H1 (cell line): ENCODE measurements around the gene BTRC. TPM values are rescaled to one million over a fixed set of nuclear protein-coding genes. Genes with fewer than 3 reads are reported as not detected.

Experiments
- CTCF ChIA-PET: fragments of 300-600 bp; sonication (Branson Sonifier 250); formaldehyde crosslinking; loops from one replicate; lab custom pipeline; 2021; ENCODE audit not compliant: partially characterized antibody; lab: Charles Lee
- POLR2A ChIA-PET: fragments of 300-600 bp; sonication (Branson Sonifier 250); formaldehyde crosslinking; loops from one replicate; lab custom pipeline; 2021; ENCODE audit warnings: inconsistent platforms; ENCODE audit not compliant: partially characterized antibody; lab: Charles Lee
- DNase-seq, 2 experiments: peaks; one replicate each; pipeline versions ENCODE4 v3.0.0 to v3.0.0-alpha.2; 2010 to 2022; ENCODE audit warnings: low spot score in 2 of 2, low read depth in 1 of 2, mixed read lengths in 1 of 2
- FAIRE-seq: peaks from 2 replicates; lab custom pipeline; 2011; peaks lifted over from hg19 to GRCh38; lab: Jason Lieb, UNC
- H2AFZ ChIP-seq: 2 replicates; pipeline ENCODE4 v1.8.1; 2012; ENCODE audit warnings: low read length, inconsistent platforms
- H2AK5ac ChIP-seq: 2 replicates; pipeline ENCODE4 v1.6.1; 2013; ENCODE audit warnings: low read depth, low read length
- H2BK120ac ChIP-seq: replicated peaks from 2 replicates; pipeline ENCODE3; 2013; ENCODE audit warnings: low read depth, low read length, inconsistent platforms
- H2BK12ac ChIP-seq: 2 replicates; pipeline ENCODE4 v1.6.1; 2013; ENCODE audit warnings: low read depth, low read length
- H2BK15ac ChIP-seq: 2 replicates; pipeline ENCODE4 v1.6.1; 2013; ENCODE audit warnings: low read length
- H2BK20ac ChIP-seq: 2 replicates; pipeline ENCODE4 v1.6.1; 2013; ENCODE audit warnings: low read length
- H2BK5ac ChIP-seq: 2 replicates; pipeline ENCODE4 v1.6.1; 2013; ENCODE audit warnings: low read depth, low read length
- H3K14ac ChIP-seq: 2 replicates; pipeline ENCODE4 v1.6.1; 2013; ENCODE audit warnings: inconsistent platforms; ENCODE audit not compliant: insufficient read length
- H3K18ac ChIP-seq: 2 replicates; pipeline ENCODE4 v1.6.1; 2013; ENCODE audit warnings: low read length; ENCODE audit errors: extremely low read depth
- H3K23ac ChIP-seq: 2 replicates; pipeline ENCODE4 v1.6.1; 2013; ENCODE audit warnings: inconsistent platforms; ENCODE audit not compliant: insufficient read length
- H3K23me2 ChIP-seq: 2 replicates; pipeline ENCODE4 v1.6.1; 2013; ENCODE audit warnings: low read depth, low read length
- H3K27ac ChIP-seq: 2 replicates; pipeline ENCODE4 v1.6.1; 2011; ENCODE audit warnings: low read depth, low read length, inconsistent platforms
- H3K27me3 ChIP-seq, 4 experiments: replicated peaks in 1 of 4; 1 replicate in 1 of 4; 2 replicates in 3 of 4; pipeline versions ENCODE4 v1.6.1 to v1.8.1; 2011 to 2013; ENCODE audit warnings: low read length in 3 of 4, mild to moderate bottlenecking in 3 of 4, inconsistent platforms in 2 of 4, mixed read lengths in 2 of 4, moderate library complexity in 1 of 4; ENCODE audit not compliant: control insufficient read depth in 3 of 4, insufficient read depth in 3 of 4; ENCODE audit errors: extremely low read depth in 1 of 4
- H3K36me3 ChIP-seq, 4 experiments: 2 replicates each; pipeline versions ENCODE4 v1.6.1 to v1.8.1; 2011 to 2013; ENCODE audit warnings: mild to moderate bottlenecking in 4 of 4, low read length in 3 of 4, moderate library complexity in 2 of 4, control low read depth in 1 of 4, inconsistent platforms in 1 of 4; ENCODE audit not compliant: insufficient read depth in 4 of 4, control insufficient read depth in 2 of 4
- H3K4ac ChIP-seq: replicated peaks from 2 replicates; pipeline ENCODE3; 2013; ENCODE audit warnings: low read length, low read depth, mixed read lengths, inconsistent platforms; ENCODE audit not compliant: insufficient read length
- H3K4me1 ChIP-seq, 4 experiments: replicated peaks in 1 of 4; 1 replicate in 1 of 4; 2 replicates in 3 of 4; pipeline versions ENCODE4 v1.6.1 to v1.8.1; 2011 to 2013; ENCODE audit warnings: low read length in 3 of 4, inconsistent platforms in 2 of 4, mixed read lengths in 1 of 4; ENCODE audit not compliant: insufficient read depth in 4 of 4, control insufficient read depth in 3 of 4
- H3K4me2 ChIP-seq, 2 experiments: 2 replicates each; pipeline versions ENCODE4 v1.6.1 to v1.8.1; 2011 to 2013; ENCODE audit warnings: low read depth in 2 of 2, low read length in 2 of 2, control low read depth in 1 of 2, inconsistent platforms in 1 of 2, mild to moderate bottlenecking in 1 of 2; ENCODE audit not compliant: insufficient read depth in 1 of 2
- H3K4me3 ChIP-seq, 4 experiments: fragments of 200-600, 300-600 bp in 1 of 4; sonication (generic), shearing (Covaris generic), sonication (Bioruptor Twin) in 1 of 4; 2 replicates each; pipeline versions ENCODE4 v1.5.1 to v1.8.1; 2011 to 2016; ENCODE audit warnings: low read length in 4 of 4, low read depth in 3 of 4, control low read depth in 2 of 4, inconsistent platforms in 2 of 4, mild to moderate bottlenecking in 2 of 4, mixed read lengths in 1 of 4, moderate library complexity in 1 of 4; ENCODE audit not compliant: insufficient read depth in 2 of 4; ENCODE audit errors: extremely low read depth in 1 of 4
- H3K56ac ChIP-seq: replicated peaks from 2 replicates; pipeline ENCODE3; 2013; ENCODE audit warnings: low read depth, mild to moderate bottlenecking, mixed read lengths, low read length, inconsistent platforms; ENCODE audit not compliant: insufficient read length
- H3K79me1 ChIP-seq: 2 replicates; pipeline ENCODE4 v1.6.1; 2013; ENCODE audit warnings: low read depth, low read length, control low read depth
- H3K79me2 ChIP-seq, 2 experiments: 2 replicates each; pipeline versions ENCODE4 v1.6.1 to v1.8.1; 2012 to 2013; ENCODE audit warnings: low read length in 2 of 2, mild to moderate bottlenecking in 2 of 2, inconsistent platforms in 1 of 2; ENCODE audit not compliant: insufficient read depth in 2 of 2, control insufficient read depth in 1 of 2
- H3K9ac ChIP-seq, 4 experiments: replicated peaks in 1 of 4; 1 replicate in 1 of 4; 2 replicates in 3 of 4; pipeline versions ENCODE4 v1.6.1 to v1.8.1; 2011 to 2013; ENCODE audit warnings: low read depth in 3 of 4, low read length in 3 of 4, control low read depth in 2 of 4, mild to moderate bottlenecking in 2 of 4, moderate library complexity in 2 of 4, inconsistent platforms in 1 of 4; ENCODE audit errors: extremely low read depth in 1 of 4
- H3K9me3 ChIP-seq, 2 experiments: 2 replicates each; pipeline versions ENCODE4 v1.6.1 to v1.8.1; 2012 to 2013; ENCODE audit warnings: mild to moderate bottlenecking in 2 of 2, moderate library complexity in 2 of 2, control low read depth in 1 of 2, inconsistent platforms in 1 of 2, low read depth in 1 of 2, low read length in 1 of 2, mixed read lengths in 1 of 2; ENCODE audit not compliant: insufficient read depth in 2 of 2
- H4K20me1 ChIP-seq, 2 experiments: replicated peaks in 1 of 2; 2 replicates each; pipeline versions ENCODE3 to v1.8.1; 2011 to 2013; ENCODE audit warnings: inconsistent platforms in 2 of 2, low read length in 2 of 2, mild to moderate bottlenecking in 1 of 2; ENCODE audit not compliant: insufficient read depth in 2 of 2, control insufficient read depth in 1 of 2
- H4K5ac ChIP-seq: 2 replicates; pipeline ENCODE4 v1.6.1; 2013; ENCODE audit warnings: low read length, low read depth, mixed read lengths, inconsistent platforms; ENCODE audit not compliant: insufficient read length
- H4K8ac ChIP-seq: 2 replicates; pipeline ENCODE4 v1.8.0; 2013; ENCODE audit warnings: mild to moderate bottlenecking, moderate library complexity, low read length, inconsistent platforms; ENCODE audit not compliant: insufficient read depth; ENCODE audit errors: extremely low read depth
- H4K91ac ChIP-seq: replicated peaks from 2 replicates; pipeline ENCODE3; 2013; ENCODE audit warnings: low read length, mixed read lengths, inconsistent platforms; ENCODE audit not compliant: insufficient read length
- CREB1 ChIP-seq: IDR thresholded peaks from 2 replicates; pipeline ENCODE4 v1.6.1; 2012; ENCODE audit warnings: inconsistent platforms
- GABPA ChIP-seq: IDR thresholded peaks from 2 replicates; pipeline ENCODE4 v1.6.1; 2011; ENCODE audit warnings: mild to moderate bottlenecking, low read length, moderate library complexity, borderline replicate concordance; ENCODE audit not compliant: insufficient read depth
- JUND ChIP-seq: IDR thresholded peaks from 2 replicates; pipeline ENCODE4 v1.6.1; 2011; ENCODE audit warnings: mild to moderate bottlenecking, improper control_type of control experiment, low read length
- NRF1 ChIP-seq: IDR thresholded peaks from 2 replicates; pipeline ENCODE4 v1.6.1; 2011; ENCODE audit warnings: mild to moderate bottlenecking, low read depth, low read length, improper control_type of control experiment
- SP2 ChIP-seq: IDR thresholded peaks from 2 replicates; pipeline ENCODE4 v1.6.1; 2012; ENCODE audit warnings: mild to moderate bottlenecking, low read length, inconsistent platforms
- WGBS, 2 experiments: shearing (Covaris generic) in 1 of 2; methylation state at CpG; one replicate each; pipeline versions ENCODE4 v1.1.6 to v1.1.7; 2013 to 2015; ENCODE audit warnings: low lambda C conversion rate in 2 of 2, mixed read lengths in 2 of 2, inconsistent platforms in 1 of 2, low coverage in 1 of 2, missing lambda C conversion rate in 1 of 2; ENCODE audit not compliant: insufficient replicate concordance in 2 of 2, insufficient coverage in 1 of 2, insufficient read length in 1 of 2; ENCODE audit errors: extremely low coverage in 1 of 2, missing lambda C conversion rate in 1 of 2; 5-methylcytosine and 5-hydroxymethylcytosine counted together
- polyA plus RNA-seq, 7 experiments: library from polyadenylated mRNA; depleted of rRNA in 3 of 7; stranded (reverse) in 5 of 7; unstranded in 2 of 7; fragments of >200 nt in 5 of 7; fragments of 200-250 nt in 2 of 7; gene quantifications; 1 replicate in 5 of 7; 2 replicates in 1 of 7; 4 replicates in 1 of 7; pipeline versions ENCODE4 v1.2.1 to v1.2.3, GENCODE V29; 2011 to 2013; ENCODE audit warnings: missing spikeins in 2 of 7, mixed read lengths in 2 of 7
- total RNA-seq: library from RNA; stranded (reverse); fragmentation: NEBNext Ultra II Directional; extraction: Animal tissue kit (Norgen Biotek cat#: 25700); gene quantifications from 2 replicates; pipeline ENCODE4 v1.2.1, GENCODE V29; 2021

The BTRC gene
- total and polyA plus RNA-seq, 2 of the 8 experiments (the other 6 are each of a cell fraction or from before 2014, with no cell fraction given): 9.9 to 24.7 TPM

DNA sequence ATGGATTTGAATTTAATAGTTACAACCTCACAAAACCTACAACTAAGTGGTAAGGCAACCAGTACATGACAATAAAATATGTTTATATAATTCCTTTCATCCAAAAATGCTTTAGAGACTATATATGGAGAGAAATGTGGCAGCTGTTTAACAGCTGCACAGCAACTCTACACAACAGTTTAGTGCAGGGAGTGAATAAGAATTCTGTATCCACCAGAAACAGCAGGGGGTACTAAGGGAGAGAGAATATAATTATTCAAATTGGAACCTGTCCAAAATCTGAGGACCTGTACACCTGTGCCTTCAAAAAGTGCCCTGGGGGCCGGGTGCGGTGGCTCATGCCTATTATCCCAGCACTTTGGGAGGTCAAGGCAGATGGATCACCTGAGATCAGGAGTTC is 184.5 kb downstream of the BTRC start:
- Histone ChIP-seq H3K9me3 (no peaks in the 10 kb centered on the region), H2BK15ac (no peak overlapping the region), H2BK20ac (no peak overlapping the region), H3K27me3 (no peaks in the 10 kb centered on the region), H3K79me2 (no peaks in the 10 kb centered on the region), H3K36me3 (peaks cover 0 to 7% (median 1%) of the 10 kb centered on the region in 4 experiments; a peak in 1 of 8 replicates), H3K4ac (no peak overlapping the region), H2BK12ac (no peak overlapping the region), H3K18ac (no peak overlapping the region), H4K91ac (no peak overlapping the region), H4K5ac (no peak overlapping the region), H2BK5ac (no peak overlapping the region), H3K4me1 (no peaks in the 10 kb centered on the region), H3K9ac (no peak overlapping the region), H3K23me2 (no peaks in the 10 kb centered on the region), H3K4me2 (no peak overlapping the region), H3K56ac (no peak overlapping the region), H3K23ac (no peak overlapping the region), H2AFZ (no peak overlapping the region), H3K4me3 (no peak overlapping the region), H3K14ac (no peak overlapping the region), H4K8ac (no peak overlapping the region), H2BK120ac (no peak overlapping the region), H3K79me1 (no peaks in the 10 kb centered on the region), H4K20me1 (no peaks in the 10 kb centered on the region), H3K27ac (no peak overlapping the region), H2AK5ac (no peak overlapping the region)
- FAIRE-seq (no peak), DNase-seq (no peak)
- ChIA-PET POLR2A (interaction anchor here (0.8 kb wide), 1 partner anchor 325 kb away, joined by 3 read pairs; no protein-coding TSS in a partner anchor), CTCF (interaction anchor here (1.2 to 10.1 kb wide), 5 partner anchors 9 to 324 kb away, joined by 3 to 60 read pairs (median 12); no protein-coding TSS in a partner anchor)
- TF ChIP-seq CREB1 (no peak), SP2 (no peak), JUND (no peak), NRF1 (no peak), GABPA (no peak)
- 87% methylated on average over 2 of the region's 2 CpGs; no CpG with 5 or more reads in 1 of the 2 experiments for WGBS, 2 experiments
